ENCODE results near the gene LRP2BP.
A peak's percentile ranks its signal among the peaks of the same experiment; 100 is the strongest.

The LRP2BP gene

DNA sequence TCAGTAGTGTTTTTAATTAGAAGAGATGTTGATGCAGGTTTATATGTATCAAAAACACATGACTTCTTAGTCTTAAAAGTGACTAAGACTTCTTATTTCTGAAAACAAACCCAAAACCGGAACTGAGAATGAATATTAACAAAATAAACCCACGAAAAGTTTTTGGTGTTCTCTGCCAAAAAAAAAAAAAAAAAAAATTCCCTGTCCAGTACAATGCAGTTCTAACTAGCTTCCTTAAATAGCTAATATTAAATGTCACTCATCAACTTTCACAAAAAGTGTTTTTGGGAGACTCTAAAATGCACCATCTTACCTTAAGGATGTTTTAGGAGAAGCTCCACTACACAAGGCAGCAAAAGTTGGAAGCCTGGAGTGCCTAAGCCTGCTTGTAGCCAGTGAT, 2.9 kb upstream of the LRP2BP start:
- Histone ChIP-seq H3K9me3 (no peaks in the 10 kb centered on the region), H3K27me3 (no peaks in the 10 kb centered on the region), H3K36me3 (peaks cover 12% of the 10 kb centered on the region), H3K4me3 (ENCODE audit: low read depth, low read length) (no peak overlapping the region), H3K4me1 (no peaks in the 10 kb centered on the region)
- no peak for DNase-seq
- TF ChIP-seq CTCF (IDR thresholded peaks at IDR 0.05; ENCODE audit: low read depth, low read length): no peak

- Histone ChIP-seq H3K4me3 (ENCODE audit: low read depth, low read length) (peak within 1 kb of the TSS; percentile 62), H3K9me3 (no peaks in the 10 kb centered on the region), H3K27me3 (no peaks in the 10 kb centered on the region), H3K4me1 (no peaks in the 10 kb centered on the region), H3K36me3 (no peaks in the 10 kb centered on the region; the same call in 1 of the 2 replicates)
- no peak for DNase-seq
- no peak for TF ChIP-seq CTCF (IDR thresholded peaks at IDR 0.05; ENCODE audit: low read depth, low read length)
Measured at GRCh38 chr4:185396724-185397385, 1.1 kb upstream of the LRP2BP start, which contains the start of gene ANKRD37. TSS of gene ANKRD37 (plus strand) at chr4:185396841. CDS start at chr4:185396924, 83 bp downstream.

DNA sequence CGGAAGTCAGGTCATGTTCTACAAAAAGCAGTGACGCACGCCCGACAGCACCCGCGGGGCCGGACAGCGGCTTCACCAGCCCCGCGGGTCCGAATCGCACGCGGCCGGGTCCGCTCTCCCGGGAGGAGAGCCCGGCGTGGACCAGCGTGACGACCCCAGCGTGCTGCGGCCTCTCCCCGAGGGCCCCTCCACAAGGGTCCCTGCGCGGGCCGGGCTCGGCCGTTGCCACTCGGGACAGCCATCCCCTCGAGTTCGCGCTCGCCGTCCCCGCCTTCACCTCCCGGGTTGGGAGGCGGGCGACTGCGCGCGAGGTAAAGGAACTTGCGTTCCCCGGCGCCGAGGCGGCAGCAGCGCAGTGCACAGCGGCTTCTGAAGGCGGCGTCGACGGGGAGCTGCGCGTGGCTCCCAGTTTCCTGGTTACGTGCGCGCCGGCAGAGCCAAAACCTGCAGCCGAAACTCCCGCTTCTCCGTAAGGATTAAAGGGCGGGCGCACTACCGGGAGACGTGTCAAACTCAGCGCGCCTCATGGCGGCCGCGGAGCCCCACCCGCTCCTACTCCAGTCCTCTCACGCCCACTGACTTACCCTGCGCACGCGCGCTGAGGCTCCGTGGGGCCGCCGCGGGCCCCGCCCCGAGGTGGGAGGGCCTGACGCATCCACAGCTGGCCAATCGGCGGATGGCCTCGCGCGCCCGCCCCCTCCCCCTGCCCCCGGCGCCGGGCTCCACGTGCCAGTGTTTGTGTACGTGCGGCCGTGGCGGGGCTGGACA, 416 bp upstream of the LRP2BP start:
- TF ChIP-seq CTCF (IDR thresholded peaks at IDR 0.05; ENCODE audit: low read depth, low read length): no peak
- no peaks in the 10 kb centered on the region for H3K27me3 ChIP-seq
- no peaks in the 10 kb centered on the region; the same call in 1 of the 2 replicates for H3K36me3 ChIP-seq
- H3K4me3 ChIP-seq (ENCODE audit: low read depth, low read length): peak overlapping the region; percentile 62
- no peaks in the 10 kb centered on the region for H3K9me3 ChIP-seq
- no peaks in the 10 kb centered on the region for H3K4me1 ChIP-seq
- DNase-seq: peak; percentile 97

- Histone ChIP-seq H3K9me3 (no peaks in the 10 kb centered on the region), H3K4me1 (no peaks in the 10 kb centered on the region), H3K27me3 (no peaks in the 10 kb centered on the region), H3K4me3 (ENCODE audit: low read depth, low read length) (no peak overlapping the region; the same call in 1 of the 2 replicates), H3K36me3 (no peaks in the 10 kb centered on the region)
- no peak for DNase-seq
- TF ChIP-seq CTCF (IDR thresholded peaks at IDR 0.05; ENCODE audit: low read depth, low read length): no peak
Measured at GRCh38 chr4:185394568-185395237, 1.0 kb downstream of the LRP2BP start.

GRCh38 chr4:185392156-185392555, 3.6 kb downstream of the LRP2BP start:
- Histone ChIP-seq H3K27me3 (no peaks in the 10 kb centered on the region), H3K9me3 (no peaks in the 10 kb centered on the region), H3K4me3 (ENCODE audit: low read depth, low read length) (no peak overlapping the region), H3K4me1 (no peaks in the 10 kb centered on the region), H3K36me3 (no peaks in the 10 kb centered on the region)
- TF ChIP-seq CTCF (IDR thresholded peaks at IDR 0.05; ENCODE audit: low read depth, low read length): no peak
- DNase-seq: no peak

Data from BE2C (cell line).